HG03064 (cell line): ENCODE measurements around the gene FBXO28.
"Not testable (repeated sequence)": the region's sequence is repeated elsewhere in the genome, so short reads cannot be mapped to it uniquely, and the experiment has no call there.

Experiments
- ATAC-seq: cut with Tn5 transposase; IDR thresholded peaks from one replicate; pipeline ENCODE4 v1.9.1; 2021; ENCODE audit warnings: low read depth; ENCODE audit not compliant: unreplicated experiment

The FBXO28 gene

DNA sequence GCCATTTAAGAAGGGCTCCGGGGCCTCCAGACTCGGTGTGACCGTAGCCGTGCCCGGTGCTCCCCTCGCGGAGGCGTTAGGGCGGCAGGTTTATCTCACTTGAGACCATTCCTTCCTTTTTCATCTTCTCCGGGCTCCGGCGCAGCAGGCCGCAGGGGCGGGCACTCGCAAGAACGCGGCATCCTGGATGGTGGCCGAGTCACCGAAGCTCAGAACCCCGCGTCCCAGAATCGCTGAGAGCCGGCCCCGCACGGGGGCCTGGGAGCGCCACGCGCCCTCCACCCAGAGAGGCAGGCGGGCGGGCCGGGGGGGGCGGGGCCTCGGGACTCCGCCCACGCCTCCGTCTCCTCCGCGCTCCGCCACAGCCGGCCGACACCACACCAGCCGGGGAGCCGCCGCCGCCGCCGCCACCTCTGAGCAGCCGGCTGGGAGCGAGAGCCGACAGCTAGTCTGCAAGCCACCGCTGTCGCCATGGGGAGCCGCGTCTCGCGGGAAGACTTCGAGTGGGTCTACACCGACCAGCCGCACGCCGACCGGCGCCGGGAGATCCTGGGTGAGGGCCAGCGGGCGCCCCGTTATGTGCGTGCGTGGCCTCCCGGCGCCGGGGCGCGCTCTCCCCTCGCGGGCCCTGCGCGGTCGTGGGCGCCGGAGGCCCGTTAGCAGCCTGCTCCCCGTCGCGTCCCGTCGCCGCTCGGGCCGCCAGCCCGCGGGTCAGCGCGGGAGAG lies 69.1 kb downstream of the FBXO28 start, which contains the start of gene DEGS1:
TSS of gene DEGS1 (plus strand) at position 375 of the 725 bp plus-strand sequence. CDS start at position 472, 97 bp downstream.
- peak; percentile 66 for ATAC-seq

DNA sequence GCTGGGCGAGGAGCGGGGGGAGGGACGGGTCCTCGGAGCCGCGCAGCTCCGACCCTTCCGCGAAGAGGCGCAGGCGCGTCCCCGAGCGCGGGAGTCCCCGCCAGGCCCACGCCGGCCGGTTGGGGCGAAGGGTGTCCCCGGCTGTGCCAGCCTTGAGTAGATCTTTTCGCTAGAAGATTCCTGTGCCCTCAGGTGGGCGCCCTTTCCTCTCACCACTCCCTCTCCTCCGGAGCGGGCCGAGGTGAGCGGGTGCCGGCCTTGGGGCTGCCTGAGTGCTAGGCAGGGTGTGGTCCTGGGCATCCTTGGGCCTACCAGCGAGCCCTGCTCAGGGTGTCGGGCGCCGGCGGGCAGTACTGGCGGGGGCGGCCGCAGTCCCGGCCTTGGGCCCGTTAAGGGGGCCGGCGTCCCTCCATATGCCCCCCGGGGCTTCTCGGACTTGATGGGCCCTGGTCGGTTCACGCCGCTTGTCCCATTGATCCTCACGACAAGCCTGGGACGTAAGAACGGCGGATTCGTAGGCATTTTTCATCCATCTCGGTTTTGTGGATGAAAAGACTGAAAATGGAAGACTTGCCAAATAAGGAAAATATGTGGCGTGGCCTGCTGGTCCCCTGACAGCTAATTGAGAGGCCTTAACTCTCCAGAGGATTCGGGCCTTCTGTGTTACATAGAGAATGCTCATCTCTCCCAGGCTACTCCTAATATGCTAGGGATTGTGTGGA lies 69.8 kb downstream of the FBXO28 start:
- peak; percentile 38 for ATAC-seq

DNA sequence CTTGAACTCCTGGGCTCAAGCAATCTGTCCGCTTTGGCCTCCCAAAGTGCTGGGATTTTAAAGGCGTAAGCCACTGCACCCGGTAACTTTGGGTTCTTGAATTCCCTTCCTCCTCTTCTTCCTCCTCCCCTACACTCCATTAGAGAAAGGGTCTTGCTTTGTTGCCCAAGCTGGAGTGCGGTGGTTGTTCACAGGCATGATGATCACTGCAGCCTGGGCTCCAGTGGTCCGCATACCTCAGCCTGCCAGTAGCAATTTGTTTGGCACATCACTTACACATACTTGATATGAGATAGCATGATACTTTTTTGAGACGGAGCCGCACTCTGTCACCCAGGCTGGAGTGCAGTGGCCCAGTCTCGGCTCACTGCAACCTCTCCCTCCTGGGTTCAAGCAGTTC lies 71.3 kb downstream of the FBXO28 start:
- no peak for ATAC-seq

- ATAC-seq = no peak
Measured at GRCh38 chr1:224188286-224188685, 74.4 kb downstream of the FBXO28 start.

DNA sequence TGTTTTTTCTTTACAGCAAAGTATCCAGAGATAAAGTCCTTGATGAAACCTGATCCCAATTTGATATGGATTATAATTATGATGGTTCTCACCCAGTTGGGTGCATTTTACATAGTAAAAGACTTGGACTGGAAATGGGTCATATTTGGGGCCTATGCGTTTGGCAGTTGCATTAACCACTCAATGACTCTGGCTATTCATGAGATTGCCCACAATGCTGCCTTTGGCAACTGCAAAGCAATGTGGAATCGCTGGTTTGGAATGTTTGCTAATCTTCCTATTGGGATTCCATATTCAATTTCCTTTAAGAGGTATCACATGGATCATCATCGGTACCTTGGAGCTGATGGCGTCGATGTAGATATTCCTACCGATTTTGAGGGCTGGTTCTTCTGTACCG lies 75.7 kb downstream of the FBXO28 start:
- no peak for ATAC-seq

DNA sequence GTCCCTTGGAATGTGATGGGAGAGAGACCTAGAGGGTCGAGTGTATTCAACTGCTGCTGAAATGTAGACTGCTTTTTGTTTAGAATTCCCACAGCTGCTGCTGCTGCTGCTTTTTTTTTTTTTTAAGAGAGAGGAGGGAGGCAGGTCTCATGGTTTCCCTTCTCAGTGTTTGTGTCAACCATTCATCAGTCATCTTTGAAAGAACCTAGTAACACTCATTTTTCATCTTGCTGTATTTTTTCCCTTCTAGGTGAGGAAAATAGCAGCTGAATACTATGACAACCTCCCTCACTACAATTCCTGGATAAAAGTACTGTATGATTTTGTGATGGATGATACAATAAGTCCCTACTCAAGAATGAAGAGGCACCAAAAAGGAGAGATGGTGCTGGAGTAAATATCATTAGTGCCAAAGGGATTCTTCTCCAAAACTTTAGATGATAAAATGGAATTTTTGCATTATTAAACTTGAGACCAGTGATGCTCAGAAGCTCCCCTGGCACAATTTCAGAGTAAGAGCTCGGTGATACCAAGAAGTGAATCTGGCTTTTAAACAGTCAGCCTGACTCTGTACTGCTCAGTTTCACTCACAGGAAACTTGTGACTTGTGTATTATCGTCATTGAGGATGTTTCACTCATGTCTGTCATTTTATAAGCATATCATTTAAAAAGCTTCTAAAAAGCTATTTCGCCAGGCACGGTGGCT lies 78.3 kb downstream of the FBXO28 start:
- ATAC-seq = no peak

DNA sequence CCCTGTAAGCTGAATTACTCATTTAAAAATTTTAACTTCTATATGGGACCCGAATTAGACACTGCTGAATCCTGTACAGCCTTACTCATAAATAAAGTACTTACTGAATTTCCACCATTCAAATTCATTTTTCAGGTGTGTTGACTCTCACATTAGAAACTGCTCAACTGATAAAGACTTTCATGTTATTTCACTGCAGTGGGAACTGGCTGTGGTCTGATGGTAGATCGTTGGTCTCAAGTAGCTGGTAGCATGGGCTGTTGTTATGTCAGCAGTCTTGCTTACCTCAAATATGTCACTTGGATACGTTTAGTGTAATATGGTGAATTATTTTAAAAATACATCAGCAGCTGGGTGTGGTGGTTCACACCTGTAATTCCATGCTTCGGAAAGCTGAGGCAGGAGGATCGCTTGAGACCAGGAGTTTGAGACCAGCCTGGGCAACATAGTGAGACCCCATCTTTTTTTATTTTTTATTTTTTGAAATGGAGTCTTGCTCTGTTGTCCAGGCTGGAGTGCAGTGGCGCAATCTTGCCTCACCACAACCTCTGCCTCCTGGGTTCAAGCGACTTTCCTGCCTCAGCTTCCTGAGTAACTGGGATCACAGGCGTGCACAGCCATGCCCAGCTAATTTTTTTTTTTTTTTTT lies 79.5 kb downstream of the FBXO28 start:
- ATAC-seq = no peak

GRCh38 chr1:224196813-224197600 lies 83.1 kb downstream of the FBXO28 start:
- no peak for ATAC-seq

- ATAC-seq = no peak
Measured at GRCh38 chr1:224198572-224198971, 84.7 kb downstream of the FBXO28 start.

DNA sequence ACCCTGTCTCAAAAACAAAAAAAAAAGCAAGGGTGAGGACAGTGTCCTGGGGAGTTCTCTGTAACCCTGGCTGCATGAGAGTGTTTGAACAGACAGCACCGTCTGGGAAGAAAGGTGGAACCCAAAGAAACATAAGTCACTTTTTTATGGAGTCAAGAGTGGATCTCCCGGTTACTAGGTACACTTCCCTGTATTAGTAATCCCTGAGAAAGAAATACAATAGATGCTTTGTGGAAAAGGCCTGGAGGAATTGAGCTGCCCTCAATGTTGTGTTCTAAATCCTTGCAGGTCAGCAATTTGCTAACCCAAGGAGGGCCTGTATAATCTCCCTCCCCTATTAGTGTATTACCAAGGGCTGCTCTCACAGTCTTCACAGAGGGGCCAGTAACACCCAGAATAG lies 85.8 kb downstream of the FBXO28 start:
- no peak for ATAC-seq

GRCh38 chr1:224201383-224201782 lies 87.5 kb downstream of the FBXO28 start:
- no peak for ATAC-seq

DNA sequence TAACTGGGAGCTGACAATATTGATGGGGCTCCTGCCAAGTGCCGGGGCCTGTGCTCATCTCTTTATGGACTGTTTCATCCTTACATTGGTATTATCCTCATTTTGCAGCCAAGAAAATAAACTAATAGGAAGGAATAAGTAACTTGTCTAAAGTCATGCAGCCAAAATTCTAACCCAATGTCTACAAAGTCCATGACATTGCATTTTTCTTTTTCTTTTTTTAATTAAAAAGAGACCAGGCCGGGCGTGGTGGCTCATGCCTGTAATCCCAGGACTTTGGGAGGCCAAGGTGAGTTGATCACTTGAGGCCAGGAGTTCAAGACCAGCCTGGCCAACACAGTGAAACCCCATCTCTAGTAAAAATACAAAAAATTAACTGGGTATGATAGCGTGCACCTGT lies 87.9 kb downstream of the FBXO28 start:
- no peak for ATAC-seq

DNA sequence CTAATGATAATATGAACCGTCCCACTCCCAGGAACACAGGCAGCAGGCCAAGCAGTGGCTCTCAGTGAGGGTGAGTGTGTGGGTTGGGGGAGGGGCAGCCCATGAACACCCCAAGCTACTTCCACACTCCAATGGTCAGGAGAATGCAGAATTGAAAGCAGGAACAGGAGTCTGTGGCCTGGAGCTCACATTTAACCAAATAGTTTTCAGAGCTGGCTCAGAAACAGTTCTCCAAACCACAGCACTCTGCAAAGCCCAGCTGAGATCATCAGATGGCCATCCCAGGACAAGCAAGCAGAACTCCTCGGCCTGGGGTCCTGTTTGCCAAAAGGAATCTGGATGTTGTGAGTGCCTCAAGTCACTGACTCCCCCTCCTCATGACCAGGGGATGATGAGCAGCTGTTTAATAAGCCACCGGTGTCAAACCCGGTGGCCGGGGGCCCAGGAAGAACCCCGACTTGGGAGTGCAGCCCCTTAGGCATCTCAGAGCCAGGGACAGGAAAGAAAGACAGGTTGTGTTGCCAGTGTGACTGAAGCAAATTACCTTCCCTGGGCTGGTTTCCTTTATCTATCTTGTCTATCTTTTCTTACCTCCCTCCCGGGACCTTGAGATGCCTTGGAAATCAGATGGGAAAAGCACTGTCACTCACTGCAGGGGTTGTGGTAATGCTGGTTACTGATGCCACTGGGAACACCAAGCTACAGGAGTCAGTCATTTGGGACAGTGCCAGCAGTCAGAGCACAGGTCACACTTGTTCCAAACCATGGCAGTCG lies 89.5 kb downstream of the FBXO28 start:
- ATAC-seq = peak; percentile 52

DNA sequence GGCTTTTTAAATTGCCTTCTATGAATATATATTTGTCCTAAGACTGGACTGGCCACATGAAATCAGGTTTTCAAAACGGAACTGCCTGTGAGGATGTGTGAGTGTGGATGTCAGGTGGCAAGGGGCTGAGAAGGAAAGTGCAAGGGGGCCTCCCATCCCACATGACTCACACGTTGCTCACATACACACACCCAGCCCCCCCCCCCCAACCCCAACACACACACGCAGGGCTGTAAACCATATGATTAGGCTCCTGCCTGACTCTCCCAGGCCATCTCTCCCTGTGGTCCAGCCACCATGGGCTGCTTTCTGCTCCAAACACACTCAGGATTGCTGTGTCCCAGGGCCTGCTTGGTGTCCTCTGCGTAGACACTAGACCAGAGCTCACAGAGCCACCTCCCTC lies 91.5 kb downstream of the FBXO28 start:
- no peak for ATAC-seq

GRCh38 chr1:224205931-224206538 lies 92.1 kb downstream of the FBXO28 start:
- ATAC-seq = not testable (repeated sequence)

GRCh38 chr1:224211206-224211962 lies 97.5 kb downstream of the FBXO28 start:
- ATAC-seq = no peak
